Activated T-cell treated with anti-CD3 and anti-CD28 coated beads for 1 hour (primary cell): ENCODE measurements around the gene ZNF143.

Experiments
- DNase-seq: peaks from one replicate; pipeline ENCODE4 v3.0.0-alpha.2; 2020; ENCODE audit warnings: low read depth

ZNF143 gene

GRCh38 chr11:9575260-9576240 is 114.7 kb downstream of the ZNF143 start:
- DNase-seq: no peak

GRCh38 chr11:9576701-9577381 is 116.0 kb downstream of the ZNF143 start:
- DNase-seq: no peak

DNA sequence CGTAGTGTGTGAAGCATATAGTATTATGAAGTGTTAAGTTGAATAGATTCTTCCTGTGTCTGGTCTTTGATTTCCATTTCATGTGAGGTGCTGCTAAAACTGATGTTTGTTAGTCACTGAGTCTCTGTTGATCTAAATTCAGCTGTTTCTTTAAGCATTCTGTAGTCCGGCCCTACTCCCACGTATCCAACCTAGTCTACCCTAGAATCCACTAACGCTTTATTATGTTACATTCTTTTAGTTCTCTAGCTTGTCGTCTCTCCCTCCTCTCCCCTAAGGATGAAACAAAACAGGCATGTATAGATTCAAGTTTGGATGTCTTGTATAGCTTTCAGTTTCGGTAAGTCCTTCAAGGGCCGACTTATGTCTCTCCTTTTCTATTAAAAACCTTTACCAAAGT is 116.7 kb downstream of the ZNF143 start:
- DNase-seq: no peak
